Activated CD4-positive, alpha-beta memory T cell treated with anti-CD3 and anti-CD28 coated beads, Interleukin-2, amount 10 ng/mL, durations not matched to agents 7 days and 5 days (primary cell): ENCODE data around the gene NUDT8. TPM values are rescaled to one million over a fixed set of nuclear protein-coding genes. Genes with fewer than 3 reads are reported as not detected.

Experiments
- CTCF ChIA-PET: fragments of 350-600 bp; sonication (Branson Sonifier 250); formaldehyde crosslinking; loops from one replicate; lab custom pipeline; 2021; ENCODE audit warnings: antibody characterized with exemption, inconsistent platforms; lab: Charles Lee
- POLR2A ChIA-PET: fragments of 350-600 bp; sonication (Branson Sonifier 250); formaldehyde crosslinking; loops from one replicate; lab custom pipeline; 2021; ENCODE audit warnings: antibody characterized with exemption; lab: Charles Lee
- DNase-seq: peaks from one replicate; pipeline ENCODE4 v3.0.0-alpha.2; 2020
- H3K27ac Mint-ChIP-seq: one replicate; pipeline ENCODE4 v1.8.0; 2021; ENCODE audit warnings: mild to moderate bottlenecking, mixed read lengths
- H3K27me3 Mint-ChIP-seq: one replicate; pipeline ENCODE4 v1.8.0; 2021; ENCODE audit warnings: mixed read lengths
- H3K36me3 Mint-ChIP-seq: one replicate; pipeline ENCODE4 v1.8.0; 2021; ENCODE audit warnings: low read depth, mixed read lengths
- H3K4me1 Mint-ChIP-seq: one replicate; pipeline ENCODE4 v1.8.0; 2021; ENCODE audit warnings: mixed read lengths
- H3K4me3 Mint-ChIP-seq: one replicate; pipeline ENCODE4 v1.8.0; 2021; ENCODE audit warnings: mild to moderate bottlenecking, mixed read lengths
- H3K9me3 Mint-ChIP-seq: one replicate; pipeline ENCODE4 v1.8.0; 2021; ENCODE audit warnings: mixed read lengths
- total RNA-seq, 2 experiments: library from RNA; stranded (reverse); gene quantifications; one replicate each; pipeline ENCODE4 v1.2.3, GENCODE V29; 2021

Gene NUDT8
- total RNA-seq, 2 experiments from 2014 or later, result 9.3 to 10.8 TPM

DNA sequence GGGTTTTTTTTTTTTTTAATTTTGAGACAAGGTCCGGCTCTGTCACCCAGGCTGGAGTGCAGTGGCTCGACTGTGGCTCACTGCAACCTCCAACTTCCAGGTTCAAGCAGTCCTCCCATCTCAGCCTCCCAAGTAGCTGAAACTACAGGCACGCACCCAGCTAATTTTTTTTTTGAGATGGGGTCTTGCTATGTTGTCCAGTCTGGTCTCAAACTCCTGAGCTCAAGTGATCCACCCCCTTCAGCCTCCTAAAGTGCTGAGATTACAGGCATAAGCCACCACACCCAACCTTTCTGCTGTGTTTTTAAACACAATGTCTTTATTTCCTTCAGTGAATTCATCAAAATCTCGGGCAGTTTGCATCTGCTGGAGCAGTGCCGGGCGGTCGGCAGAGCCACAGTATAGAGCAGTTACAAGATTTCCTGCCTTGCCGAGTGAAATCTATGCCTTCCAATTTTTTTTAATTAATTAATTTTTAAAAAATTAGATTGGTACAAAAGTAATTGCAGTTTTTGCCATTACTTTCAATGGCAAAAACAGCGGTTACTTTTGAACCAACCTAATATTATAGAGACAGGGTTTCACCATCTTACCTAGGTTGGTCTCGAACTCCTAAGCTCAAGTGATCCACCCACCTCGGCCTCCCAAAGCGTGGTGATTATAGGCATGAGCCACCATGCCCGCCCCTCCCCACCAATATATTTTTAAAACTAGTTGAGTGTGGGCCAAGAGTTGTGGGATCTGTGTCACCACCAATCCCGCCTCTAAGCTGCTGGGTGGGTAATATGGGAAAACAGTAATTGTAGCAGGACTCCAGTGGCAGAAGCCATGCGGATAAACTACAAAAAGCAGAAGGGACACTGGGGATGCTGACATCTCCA lies 23.5 kb upstream of the NUDT8 start:
- no peak overlapping the region for H3K27ac Mint-ChIP-seq
- peaks cover 10% of the 10 kb centered on the region for H3K36me3 Mint-ChIP-seq
- peaks cover 2% of the 10 kb centered on the region for H3K9me3 Mint-ChIP-seq
- peaks cover 9% of the 10 kb centered on the region for H3K27me3 Mint-ChIP-seq
- POLR2A ChIA-PET, result no interaction called here
- no peak overlapping the region for H3K4me3 Mint-ChIP-seq
- CTCF ChIA-PET, result interaction anchor here (1.2 to 1.7 kb wide), 2 partner anchors 23 to 39 kb away, joined by 3 read pairs; partner anchors contain the start of gene NUDT8
- H3K4me1 Mint-ChIP-seq, result peaks cover 29% of the 10 kb centered on the region
- no peak for DNase-seq

DNA sequence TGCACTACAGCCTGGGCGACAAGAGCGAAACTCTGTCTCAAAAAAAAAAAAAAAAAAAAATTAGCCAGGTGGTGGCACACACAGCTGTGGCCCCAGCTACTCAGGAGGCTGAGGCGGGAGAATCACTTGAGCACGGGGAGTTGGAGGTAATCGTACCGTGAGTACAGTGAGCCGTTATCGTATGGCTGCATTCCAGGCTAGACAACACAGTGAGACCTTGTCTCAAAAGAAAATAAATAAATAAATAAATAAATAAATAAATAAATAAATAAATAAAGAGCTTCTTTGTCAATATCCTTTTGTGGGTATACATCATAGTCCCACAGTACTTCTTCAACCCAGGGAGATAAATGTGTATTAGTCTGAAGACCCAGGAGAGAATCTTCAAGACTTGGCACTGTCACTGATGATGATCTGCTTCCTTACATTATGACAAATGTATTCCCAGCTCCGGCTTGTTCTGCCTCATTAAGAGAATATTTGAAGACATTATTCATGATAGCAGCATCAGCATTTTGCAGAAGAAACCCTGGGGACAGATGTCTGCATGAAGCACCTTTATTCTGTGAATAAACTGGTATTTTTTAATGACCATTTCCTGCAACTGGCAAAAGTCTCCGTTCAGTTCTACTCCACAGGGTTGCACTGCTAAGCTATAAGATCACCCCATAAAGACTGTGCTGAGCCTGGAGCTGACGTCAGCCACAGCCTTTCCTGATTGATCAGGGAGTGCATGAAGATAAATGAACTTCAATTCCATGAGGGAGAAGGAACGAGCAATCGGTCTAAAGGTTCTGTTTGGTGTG lies 22.4 kb upstream of the NUDT8 start:
- peaks cover 2% of the 10 kb centered on the region for H3K9me3 Mint-ChIP-seq
- peaks cover 32% of the 10 kb centered on the region for H3K4me1 Mint-ChIP-seq
- no peak overlapping the region for H3K27ac Mint-ChIP-seq

GRCh38 chr11:67649634-67650510 lies 20.1 kb upstream of the NUDT8 start:
- Mint-ChIP-seq H3K27me3 (peaks cover 12% of the 10 kb centered on the region), H3K9me3 (no peaks in the 10 kb centered on the region), H3K4me1 (peaks cover 45% of the 10 kb centered on the region), H3K36me3 (peaks cover 5% of the 10 kb centered on the region), H3K4me3 (peak overlapping the region; percentile 77), H3K27ac (peak overlapping the region; percentile 85)
- no peak for DNase-seq
- CTCF ChIA-PET, result interaction anchor here (0.7 to 3.1 kb wide), 4 partner anchors 10 to 36 kb away, joined by 4 to 22 read pairs (median 7); partner anchors contain the start of gene NUDT8
- POLR2A ChIA-PET, result interaction anchor here (1.6 to 2.5 kb wide), 3 partner anchors 20 to 66 kb away, joined by 7 to 15 read pairs (median 15); partner anchors contain the start of genes GSTP1 and NUDT8

More for the DNA sequence above, 22.4 kb upstream of the NUDT8 start:
- no peak for DNase-seq
- Mint-ChIP-seq H3K36me3 (peaks cover 10% of the 10 kb centered on the region), H3K4me3 (no peak overlapping the region), H3K27me3 (peaks cover 9% of the 10 kb centered on the region)
- CTCF ChIA-PET, result interaction anchor here (0.9 to 2.9 kb wide), 4 partner anchors 8 to 140 kb away, joined by 3 to 22 read pairs (median 3); partner anchors contain the start of gene NUDT8
- POLR2A ChIA-PET, result interaction anchor here (2.5 kb wide), 1 partner anchor 39 kb away, joined by 15 read pairs; no protein-coding TSS in a partner anchor

- ChIA-PET CTCF (interaction anchor here (0.7 to 3.6 kb wide), 6 partner anchors 8 to 43 kb away, joined by 3 to 25 read pairs (median 5); partner anchors contain the start of gene NUDT8), POLR2A (interaction anchor here (0.6 to 2.1 kb wide), 4 partner anchors 13 to 20 kb away, joined by 3 to 15 read pairs (median 4); partner anchors contain the start of gene NUDT8)
- H3K27ac Mint-ChIP-seq, result no peak overlapping the region
- no peak overlapping the region for H3K4me3 Mint-ChIP-seq
- DNase-seq, result no peak
- no peaks in the 10 kb centered on the region for H3K9me3 Mint-ChIP-seq
- peaks cover 2% of the 10 kb centered on the region for H3K36me3 Mint-ChIP-seq
- peaks cover 45% of the 10 kb centered on the region for H3K4me1 Mint-ChIP-seq
- H3K27me3 Mint-ChIP-seq, result peaks cover 12% of the 10 kb centered on the region
Observed at GRCh38 chr11:67648796-67649613, 19.3 kb upstream of the NUDT8 start.

DNA sequence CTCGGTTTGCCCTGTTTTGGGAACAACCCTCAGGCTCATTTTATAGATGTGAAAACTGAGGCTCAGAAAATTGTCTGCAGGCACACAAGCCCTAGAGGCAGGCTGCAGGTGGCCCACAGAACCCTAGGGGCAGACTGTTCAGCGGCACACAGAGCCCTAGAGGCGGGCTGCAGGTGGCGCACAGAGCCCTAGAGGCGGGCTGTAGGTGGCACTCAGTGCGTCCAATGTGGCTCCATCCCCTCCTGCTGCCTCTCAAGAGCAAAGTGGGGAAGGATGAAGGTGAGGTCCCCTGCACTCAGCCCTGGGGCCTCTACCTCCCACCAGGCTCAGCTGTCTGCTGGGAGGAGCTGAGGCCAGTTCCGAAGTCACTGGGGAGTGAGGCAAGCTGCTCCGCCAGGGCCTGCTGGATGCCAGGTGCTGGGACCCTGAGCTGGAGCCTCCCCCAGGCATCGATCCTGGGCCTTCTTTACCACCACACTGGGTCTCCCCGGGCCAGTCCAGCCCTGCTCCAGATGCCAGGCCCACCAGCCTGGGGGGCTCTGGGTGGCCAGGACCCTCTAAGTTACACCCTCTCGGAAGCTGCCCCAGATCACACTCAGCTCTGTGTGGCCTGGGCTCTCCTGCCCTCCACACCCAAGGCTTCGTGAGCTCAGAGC lies 18.5 kb upstream of the NUDT8 start:
- POLR2A ChIA-PET, result interaction anchor here (0.8 to 2.5 kb wide), 3 partner anchors 18 to 19 kb away, joined by 3 to 17 read pairs (median 5); partner anchors contain the start of gene NUDT8
- peak; percentile 60 for DNase-seq

GRCh38 chr11:67647471-67647870 lies 17.7 kb upstream of the NUDT8 start:
- Mint-ChIP-seq H3K36me3 (no peaks in the 10 kb centered on the region), H3K9me3 (no peaks in the 10 kb centered on the region), H3K4me3 (no peak overlapping the region), H3K4me1 (peaks cover 44% of the 10 kb centered on the region), H3K27ac (no peak overlapping the region), H3K27me3 (peaks cover 6% of the 10 kb centered on the region)
- CTCF ChIA-PET, result interaction anchor here (1.4 to 3.6 kb wide), 3 partner anchors 10 to 33 kb away, joined by 3 to 25 read pairs (median 6); partner anchors contain the start of gene NUDT8
- no peak for DNase-seq
- POLR2A ChIA-PET, result interaction anchor here (0.9 to 2.5 kb wide), 3 partner anchors 10 to 64 kb away, joined by 3 to 17 read pairs (median 3); partner anchors contain the start of genes GSTP1 and NUDT8

More for the DNA sequence above, 18.5 kb upstream of the NUDT8 start:
- Mint-ChIP-seq H3K4me1 (peaks cover 45% of the 10 kb centered on the region), H3K36me3 (no peaks in the 10 kb centered on the region), H3K4me3 (no peak overlapping the region), H3K27me3 (peaks cover 10% of the 10 kb centered on the region), H3K9me3 (no peaks in the 10 kb centered on the region), H3K27ac (no peak overlapping the region)
- CTCF ChIA-PET, result interaction anchor here (0.7 to 3.6 kb wide), 7 partner anchors 9 to 43 kb away, joined by 3 to 25 read pairs (median 4); partner anchors contain the start of gene NUDT8

DNA sequence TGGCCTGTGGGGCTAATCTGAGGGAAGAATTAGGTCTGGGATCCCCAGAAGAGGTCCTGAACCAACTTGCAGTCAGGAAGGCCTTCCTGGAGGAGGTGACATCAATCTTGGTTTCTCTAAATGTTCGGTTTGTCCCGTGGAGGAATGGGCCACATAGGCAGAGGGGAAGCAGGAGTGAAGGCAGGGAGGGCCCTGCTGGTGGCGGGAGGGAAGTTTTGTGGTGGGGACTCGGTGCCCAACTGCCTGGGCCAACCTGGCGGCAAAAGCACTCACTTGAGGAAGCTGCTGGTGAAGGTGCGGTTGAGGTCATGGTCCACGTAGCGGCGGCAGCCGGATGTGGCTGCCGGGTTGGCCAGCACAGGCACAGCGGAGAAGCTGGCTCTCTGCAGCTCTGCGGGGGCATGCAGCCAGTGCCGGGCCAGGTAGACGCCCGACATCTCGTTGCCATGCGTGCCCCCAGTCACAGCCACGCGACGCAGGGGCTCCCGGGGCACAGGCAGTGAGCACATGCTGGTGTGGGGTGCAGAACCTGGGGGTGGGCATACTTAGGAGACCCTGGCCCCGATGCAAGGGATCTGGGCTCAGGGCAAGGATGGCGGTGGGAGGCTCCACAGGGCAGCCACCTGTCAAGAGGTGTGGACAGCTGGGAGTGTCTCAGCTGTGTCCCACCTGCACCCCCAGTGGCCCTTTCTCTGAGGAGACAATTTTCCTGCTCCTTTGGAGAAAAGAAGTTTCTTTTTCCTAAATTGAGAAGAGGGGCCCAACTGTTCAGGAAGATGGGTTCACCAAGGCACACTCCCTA lies 17.0 kb upstream of the NUDT8 start:
- ChIA-PET POLR2A (interaction anchor here (0.9 to 2.5 kb wide), 5 partner anchors 11 to 162 kb away, joined by 3 to 17 read pairs (median 3); partner anchors contain the start of genes GSTP1 and NUDT8), CTCF (interaction anchor here (1.4 to 3.6 kb wide), 3 partner anchors 13 to 33 kb away, joined by 3 to 25 read pairs (median 7); partner anchors contain the start of gene NUDT8)
- peaks cover 43% of the 10 kb centered on the region for H3K4me1 Mint-ChIP-seq
- peak overlapping the region; percentile 41 for H3K4me3 Mint-ChIP-seq
- H3K36me3 Mint-ChIP-seq, result no peaks in the 10 kb centered on the region
- H3K27me3 Mint-ChIP-seq, result peaks cover 3% of the 10 kb centered on the region
- peak overlapping the region; percentile 80 for H3K27ac Mint-ChIP-seq
- peak; percentile 80 for DNase-seq
- H3K9me3 Mint-ChIP-seq, result no peaks in the 10 kb centered on the region

- no peak overlapping the region for H3K4me3 Mint-ChIP-seq
Observed at GRCh38 chr11:67645521-67646461, 16.1 kb upstream of the NUDT8 start.

More at GRCh38 chr11:67645521-67646461, 16.1 kb upstream of the NUDT8 start:
- Mint-ChIP-seq H3K36me3 (no peaks in the 10 kb centered on the region), H3K27ac (peak overlapping the region; percentile 80), H3K4me1 (peaks cover 43% of the 10 kb centered on the region), H3K27me3 (peaks cover 3% of the 10 kb centered on the region), H3K9me3 (no peaks in the 10 kb centered on the region)
- CTCF ChIA-PET, result interaction anchor here (1.4 to 3.6 kb wide), 3 partner anchors 14 to 16 kb away, joined by 4 to 25 read pairs (median 7); partner anchors contain the start of gene NUDT8
- DNase-seq, result no peak
- POLR2A ChIA-PET, result interaction anchor here (1.1 to 2.5 kb wide), 4 partner anchors 11 to 161 kb away, joined by 3 to 17 read pairs (median 4); partner anchors contain the start of gene NUDT8
